Germinal center (tissue), 1 donor: Measurements from ENCODE around the gene SCAP.
"Not testable (repeated sequence)": the region's sequence is repeated elsewhere in the genome, so short reads cannot be mapped to it uniquely, and the experiment has no call there.

Experiments
- DNase-seq: peaks from one replicate; pipeline ENCODE4 v3.0.0; 2012; ENCODE audit warnings: mixed read lengths, low spot score

The SCAP gene

DNA sequence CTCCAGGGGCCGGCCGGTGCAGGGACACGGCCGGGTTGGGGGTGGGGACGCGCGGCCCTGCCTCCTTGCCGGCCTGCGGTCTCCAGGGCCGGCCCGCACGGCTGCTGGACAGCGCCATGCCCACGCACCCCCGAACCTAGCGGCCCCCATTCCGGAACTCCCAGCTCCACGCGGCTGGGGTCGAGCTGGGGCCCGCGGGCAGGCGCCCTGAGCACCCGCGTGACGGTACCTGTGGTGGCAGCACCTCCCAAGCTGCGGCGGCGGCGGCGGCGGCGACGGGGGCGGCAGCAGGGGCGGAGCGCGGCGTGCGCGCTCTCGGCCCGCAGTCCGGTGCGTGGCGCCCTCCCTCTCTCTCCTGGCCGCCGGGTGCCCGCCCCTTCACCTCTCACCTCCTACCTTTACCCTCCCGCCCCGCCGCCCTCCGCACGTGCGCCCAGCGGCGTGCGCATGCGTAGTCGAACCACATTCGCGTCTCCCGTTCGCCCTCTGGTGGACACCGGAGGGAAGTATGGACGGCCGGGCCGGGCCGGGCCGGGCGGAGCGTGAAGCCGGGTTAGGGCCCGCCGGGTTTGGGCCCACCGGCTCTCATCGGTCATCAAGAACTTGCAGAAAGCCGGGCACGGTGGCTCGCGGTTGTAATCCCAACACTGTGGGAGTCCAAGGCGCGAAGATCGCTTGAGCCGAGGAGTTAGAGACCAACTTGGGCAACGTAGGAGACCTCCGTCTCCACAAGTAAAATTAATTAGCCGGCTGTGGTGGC, at the start of gene SCAP:
Gene SCAP (minus strand): TSS at position 372 of the 760 bp plus-strand sequence. CDS start 32,948 bp downstream, outside the sequence.
- DNase-seq: peak; percentile 92

DNA sequence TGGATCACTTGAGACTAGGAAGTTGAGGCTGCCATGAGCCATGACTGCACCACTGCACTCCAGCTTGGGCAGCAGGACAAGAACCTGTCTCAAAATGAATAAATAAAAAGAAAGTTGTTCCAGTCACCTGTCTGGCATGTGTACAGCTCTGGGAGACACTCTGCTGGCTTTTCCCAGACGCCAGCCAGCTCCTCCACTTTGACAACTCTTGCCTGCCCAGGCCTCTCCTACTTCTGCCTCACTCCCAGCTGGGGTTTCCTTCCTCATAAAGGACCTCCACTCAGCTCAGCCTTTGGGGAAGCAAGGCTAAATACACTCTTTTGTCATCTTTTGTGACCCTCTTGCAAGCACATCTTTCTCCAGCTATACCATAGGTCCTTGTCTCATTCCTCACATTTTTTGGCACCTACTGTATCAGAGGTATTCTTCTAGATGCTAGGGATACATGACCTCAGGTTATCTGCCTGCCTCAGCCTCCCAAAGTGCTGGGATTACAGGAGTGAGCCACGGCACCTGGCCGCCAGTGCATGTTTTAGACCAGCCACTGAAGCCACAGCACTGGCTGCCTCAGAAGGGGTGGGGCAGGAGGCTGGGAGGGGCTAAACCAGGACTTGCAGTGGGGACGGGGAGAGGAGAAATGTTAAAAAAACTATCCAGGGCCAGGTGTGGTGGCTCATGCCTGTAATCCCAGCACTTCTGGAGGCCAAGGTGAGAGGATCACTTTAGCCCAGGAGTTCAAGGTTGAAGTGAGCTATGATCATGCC, 47.8 kb upstream of the SCAP start:
- DNase-seq: no peak

DNA sequence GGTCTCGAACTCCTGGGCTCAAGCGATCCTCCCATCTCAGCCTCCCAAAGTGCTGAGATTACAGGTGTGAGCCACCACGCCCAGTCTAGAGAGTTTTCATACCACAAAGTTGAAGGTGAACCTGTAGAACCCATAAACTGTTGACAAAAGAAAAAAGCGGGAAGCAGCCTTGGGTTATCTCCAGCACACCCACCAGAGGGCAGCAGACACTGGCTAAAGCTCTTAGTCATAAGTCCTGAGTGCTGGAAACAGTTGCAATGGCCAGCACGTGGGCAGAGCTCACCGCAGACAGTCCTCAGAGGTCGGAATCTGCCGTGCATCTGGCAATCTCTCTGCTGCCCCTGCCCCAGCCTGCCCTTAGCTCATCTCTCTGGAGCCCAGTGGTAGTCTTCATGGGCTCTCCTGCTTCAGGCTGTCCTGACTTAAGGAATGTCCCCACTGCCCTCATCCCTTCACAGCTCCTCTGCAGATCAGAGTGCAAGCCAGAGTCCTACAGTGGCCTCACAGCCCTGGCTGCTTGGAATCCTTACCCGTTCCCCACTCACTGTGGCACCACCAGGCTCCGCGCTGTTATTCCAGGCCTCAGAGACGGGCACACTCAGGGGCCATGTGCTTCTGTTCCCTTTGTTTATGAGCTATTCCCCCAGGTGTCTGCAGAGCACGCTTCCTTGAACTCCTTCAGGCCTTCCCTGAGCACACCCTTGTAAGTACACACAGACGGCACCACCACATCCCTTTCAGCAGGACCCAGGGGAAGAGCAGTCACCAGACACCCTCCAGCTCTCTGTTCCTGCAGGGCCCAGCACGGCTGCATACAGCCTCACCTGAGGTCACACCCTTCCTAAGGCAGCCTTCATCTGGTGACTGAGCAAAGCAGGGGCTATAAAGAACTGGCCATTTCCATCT, 46.6 kb upstream of the SCAP start:
- peak; percentile 75 for DNase-seq

DNA sequence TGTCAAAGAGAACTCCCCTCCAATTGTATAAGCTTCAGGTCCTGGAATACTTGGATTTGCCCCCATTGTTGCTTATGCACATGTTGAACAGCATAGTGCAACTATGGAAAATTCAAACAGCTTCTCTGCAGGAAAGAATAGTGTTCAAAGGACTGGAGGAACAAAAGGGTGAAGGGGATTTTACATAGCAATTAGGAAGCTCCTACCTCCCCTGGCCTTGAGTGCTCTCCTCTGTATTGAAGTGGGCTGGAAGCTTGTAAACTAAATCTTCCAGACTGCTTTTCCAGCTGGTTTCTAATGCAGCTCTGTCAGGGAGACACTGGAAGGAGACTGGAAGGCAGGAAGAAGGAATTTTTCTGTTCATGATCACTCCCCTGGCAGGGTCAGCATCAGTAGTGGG, 45.0 kb upstream of the SCAP start:
- no peak for DNase-seq

DNA sequence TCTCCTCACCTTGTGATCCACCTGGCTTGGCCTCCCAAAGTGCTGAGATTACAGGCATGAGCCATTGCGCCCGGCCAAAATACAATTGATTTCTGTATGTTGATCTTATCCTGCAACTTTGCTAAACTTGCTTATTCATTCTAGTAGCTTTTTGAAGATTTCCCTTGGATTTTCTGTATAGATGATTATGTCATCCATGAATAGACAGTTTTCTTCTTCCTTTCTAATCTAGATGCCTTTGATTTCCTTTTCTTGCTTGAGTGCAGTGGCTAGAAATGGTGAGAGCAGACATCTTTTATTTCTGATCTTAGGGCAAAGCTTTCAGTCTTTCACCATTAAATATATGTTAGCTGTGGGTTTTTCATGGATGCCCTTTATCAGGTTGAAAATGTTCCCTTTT, 42.2 kb upstream of the SCAP start:
- no peak for DNase-seq

DNA sequence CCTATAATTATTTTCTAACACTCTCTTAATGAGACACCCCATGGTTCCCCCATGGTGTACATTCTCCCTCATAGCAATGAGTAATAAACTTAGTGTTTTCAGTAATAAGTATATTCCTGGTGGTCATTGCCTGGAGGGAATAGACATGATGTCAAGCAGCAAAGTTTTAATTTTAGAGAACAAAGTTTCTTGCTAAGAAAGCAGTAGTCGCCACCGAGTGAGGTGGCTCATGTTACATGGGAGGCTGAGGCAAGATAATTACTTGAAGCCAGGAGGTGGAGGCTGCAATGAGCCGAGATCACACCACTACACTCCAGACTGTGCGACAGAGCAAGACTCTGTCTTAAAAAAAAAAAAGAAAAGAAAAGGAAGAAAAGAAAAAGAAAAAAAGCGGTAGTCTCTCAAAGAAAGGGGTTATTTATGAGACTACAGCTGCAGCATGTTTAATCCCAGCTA, 40.2 kb upstream of the SCAP start:
- DNase-seq: no peak

DNA sequence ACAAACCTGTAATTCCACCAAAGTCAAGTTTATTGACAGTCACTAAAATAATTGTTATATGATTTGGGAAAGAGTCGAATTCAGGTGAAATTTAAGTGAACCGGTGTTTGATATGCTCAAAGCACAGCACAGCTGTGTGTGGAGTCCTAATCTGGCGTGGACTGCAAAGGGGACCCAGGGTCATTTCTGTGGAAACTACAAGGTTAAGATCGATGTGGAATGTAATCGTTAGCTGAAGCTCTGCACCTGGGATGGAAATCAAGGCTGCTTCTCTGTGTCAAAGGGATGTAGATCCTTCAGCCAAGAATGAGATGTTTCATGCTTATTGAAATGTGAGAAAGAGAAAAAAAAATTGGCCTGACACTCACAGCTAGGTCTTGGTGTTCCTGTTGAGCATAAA, 39.4 kb upstream of the SCAP start:
- no peak for DNase-seq

DNA sequence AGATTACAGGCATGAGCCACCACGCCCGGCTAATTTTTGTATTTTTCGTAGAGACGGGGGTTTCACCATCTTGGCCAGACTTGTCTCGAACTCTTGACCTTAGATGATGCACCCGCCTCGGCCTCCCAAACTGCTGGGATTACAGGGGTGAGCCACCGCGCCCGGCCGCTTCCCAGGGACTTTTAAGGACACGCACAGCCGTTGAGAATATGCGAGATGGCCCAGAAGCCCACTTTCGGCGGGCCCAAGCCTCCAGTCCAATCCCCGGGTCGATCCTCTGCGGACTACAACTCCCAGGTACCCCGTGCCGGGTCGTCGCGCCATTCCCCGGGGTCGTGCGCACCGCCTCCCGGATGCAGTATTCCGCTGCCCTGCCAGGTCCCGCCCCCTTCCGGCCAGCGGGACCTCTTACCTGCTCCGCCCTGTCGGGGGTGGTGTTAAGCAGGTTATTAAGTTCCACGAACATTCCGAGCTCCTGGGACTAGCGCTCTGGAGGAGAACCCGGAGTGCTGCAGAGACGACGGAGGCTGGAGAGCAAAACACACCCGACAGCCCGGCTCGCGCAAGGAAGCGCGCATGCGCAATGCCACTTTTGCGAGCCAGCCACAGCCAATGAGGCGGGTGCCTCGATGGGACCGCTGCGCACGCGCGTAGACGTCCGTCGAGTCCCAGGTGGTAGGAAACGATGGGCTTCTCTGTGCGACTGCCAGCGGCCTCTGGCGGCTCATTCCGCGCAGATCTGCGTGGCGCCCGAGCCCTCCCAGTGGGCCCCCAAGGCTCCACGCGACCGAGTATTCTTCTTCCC, 37.6 kb upstream of the SCAP start, which contains the start of gene ELP6:
Gene ELP6 (minus strand): TSS at position 588 of the 805 bp plus-strand sequence. CDS start 122 bp downstream, at position 466.
- DNase-seq: peak; percentile 96

DNA sequence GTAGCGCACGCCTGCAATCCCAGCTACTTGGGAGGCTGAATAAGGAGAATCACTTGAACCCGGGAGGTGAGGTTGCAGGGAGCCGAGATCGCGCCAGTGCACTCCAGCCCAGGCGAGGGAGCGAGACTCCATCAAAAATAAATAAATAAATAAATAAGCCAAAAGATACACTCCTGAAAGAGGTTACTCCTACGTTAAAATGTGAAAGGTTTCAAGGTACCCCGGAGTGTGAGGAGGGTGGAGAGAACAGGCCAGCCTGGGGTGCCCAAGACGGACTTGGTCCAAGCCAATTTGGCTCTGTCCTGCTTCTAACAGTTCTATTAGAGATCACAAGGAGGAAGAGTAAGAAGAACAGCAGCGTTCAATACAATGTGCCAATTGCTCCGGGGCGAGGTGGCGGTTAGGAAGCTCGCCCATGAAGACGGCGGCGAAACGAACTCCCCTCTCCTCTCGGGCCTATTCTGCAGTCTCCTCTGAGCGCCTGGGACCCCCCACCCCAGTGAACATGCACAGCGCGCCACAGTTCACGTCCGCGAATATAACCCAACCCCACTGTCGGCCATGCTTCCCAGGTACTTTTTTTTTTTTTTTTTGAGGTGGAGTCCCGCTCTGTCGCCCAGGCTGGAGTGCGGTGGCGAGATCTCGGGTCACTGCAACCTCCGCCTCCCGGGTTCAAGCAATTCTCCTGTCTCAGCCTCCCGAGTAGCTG, 36.8 kb upstream of the SCAP start:
- no peak for DNase-seq

DNA sequence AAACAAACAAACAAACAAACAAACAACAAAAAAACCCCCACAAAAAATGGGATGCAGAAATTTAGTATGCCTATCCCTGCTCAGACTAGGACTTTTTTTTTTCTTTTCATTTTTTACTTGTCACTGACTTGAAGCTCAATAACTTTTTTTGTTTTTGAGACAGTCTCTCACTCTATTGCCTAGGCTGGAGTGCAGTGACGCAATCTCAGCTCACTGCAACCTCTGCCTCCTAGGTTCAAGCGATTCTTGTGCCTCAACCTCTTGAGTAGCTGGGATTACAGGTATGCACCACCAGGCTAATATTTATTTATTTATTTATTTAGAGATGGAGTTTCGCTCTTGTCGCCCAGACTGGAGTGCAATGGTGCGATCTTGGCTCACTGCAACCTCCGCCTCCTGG, 29.5 kb upstream of the SCAP start:
- not testable (repeated sequence) for DNase-seq

DNA sequence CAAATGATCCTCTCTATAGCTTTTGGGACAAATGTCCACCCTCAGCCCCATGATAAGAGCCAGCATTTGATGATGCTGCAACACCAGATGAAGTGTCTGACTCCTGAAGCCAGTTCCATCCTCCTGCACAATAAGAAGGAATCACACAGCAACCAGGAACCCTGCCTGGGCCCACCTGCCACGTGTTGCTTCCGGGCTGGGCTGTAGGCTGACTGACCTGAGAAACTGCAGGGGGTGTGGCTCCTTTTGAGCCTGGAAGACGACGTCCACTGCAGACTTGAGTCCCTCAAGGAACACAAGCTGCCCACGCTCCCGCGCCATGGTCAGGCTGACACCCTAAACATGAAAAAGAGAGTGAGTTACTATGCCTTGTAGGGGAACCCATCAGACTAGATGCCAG, 28.4 kb upstream of the SCAP start:
- DNase-seq: no peak

DNA sequence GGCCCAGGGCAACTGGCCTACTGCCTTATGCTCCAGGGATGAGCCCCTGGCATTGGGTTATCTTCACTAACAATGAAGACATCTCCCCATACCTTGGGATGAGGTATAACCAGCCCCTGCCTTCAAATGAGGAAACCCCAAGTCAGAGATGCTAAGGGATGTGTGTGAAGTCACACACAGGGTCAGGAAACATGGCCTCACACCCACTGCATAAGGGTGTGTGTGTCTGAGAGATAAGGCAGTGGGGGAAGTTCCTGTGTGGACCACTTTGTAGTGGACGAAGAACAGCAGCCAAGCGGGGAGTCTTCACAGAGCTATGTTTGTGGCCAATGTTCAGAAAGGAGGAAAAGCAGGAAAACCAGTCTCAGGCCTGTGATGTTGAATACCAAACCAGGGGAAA, 27.3 kb upstream of the SCAP start:
- no peak for DNase-seq

DNA sequence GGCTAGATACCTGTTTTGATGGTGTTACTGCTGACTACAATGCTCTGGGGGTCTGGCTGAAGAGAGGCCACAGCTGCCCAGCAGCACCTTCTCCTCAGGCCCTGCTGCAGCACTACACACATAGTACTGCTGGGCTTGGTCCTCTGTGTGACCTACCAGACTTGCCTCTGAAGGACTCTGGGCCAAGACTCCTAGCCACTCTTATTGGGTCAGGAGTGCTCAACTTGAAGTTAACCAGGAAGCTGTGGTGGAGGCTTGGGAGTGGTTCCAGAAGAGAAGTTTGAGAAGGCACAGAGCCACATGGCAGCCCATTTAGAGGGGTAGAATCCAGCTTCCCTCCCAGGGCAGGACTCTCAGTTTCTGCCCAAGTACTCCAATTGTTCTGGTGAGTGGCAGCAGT, 21.2 kb upstream of the SCAP start:
- DNase-seq: no peak

DNA sequence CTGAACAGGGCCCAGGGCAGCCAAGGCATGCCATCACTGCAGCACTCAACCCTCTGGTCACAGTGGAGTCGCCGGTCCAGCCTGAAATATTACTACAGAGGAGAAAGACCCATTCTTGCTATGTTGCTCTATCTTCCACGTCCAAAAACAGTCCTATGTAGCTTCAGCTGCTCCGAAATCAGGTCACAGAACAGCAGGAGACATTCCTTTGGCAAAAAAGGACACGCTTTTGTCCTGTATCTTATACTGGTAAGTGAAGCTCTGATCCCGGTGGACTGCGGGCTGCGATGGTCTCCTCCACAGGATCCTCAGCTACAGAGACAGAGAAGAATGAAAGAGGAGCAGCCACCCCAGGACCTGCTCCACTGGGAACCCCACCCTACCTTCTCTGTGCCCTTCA, 20.1 kb upstream of the SCAP start:
- no peak for DNase-seq

DNA sequence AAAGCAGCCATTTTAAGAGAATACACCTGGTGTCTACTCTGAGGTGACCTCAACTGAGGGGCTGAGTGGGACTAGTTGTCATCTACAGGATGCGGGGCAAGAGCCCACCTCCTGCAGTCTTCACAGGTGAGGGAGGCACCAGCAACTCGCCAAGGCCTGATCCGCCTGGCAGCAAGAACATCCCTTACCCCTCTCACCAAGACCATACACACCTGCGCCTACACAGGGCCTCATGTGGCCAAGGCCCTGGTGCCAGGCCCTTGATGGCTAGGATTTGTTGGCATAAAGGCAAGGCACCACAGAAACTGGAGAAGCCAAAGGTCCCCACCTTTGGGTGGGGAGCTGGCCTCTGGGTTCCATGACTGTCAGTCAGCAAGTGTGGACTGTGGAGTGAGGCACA, 19.4 kb upstream of the SCAP start:
- DNase-seq: no peak

DNA sequence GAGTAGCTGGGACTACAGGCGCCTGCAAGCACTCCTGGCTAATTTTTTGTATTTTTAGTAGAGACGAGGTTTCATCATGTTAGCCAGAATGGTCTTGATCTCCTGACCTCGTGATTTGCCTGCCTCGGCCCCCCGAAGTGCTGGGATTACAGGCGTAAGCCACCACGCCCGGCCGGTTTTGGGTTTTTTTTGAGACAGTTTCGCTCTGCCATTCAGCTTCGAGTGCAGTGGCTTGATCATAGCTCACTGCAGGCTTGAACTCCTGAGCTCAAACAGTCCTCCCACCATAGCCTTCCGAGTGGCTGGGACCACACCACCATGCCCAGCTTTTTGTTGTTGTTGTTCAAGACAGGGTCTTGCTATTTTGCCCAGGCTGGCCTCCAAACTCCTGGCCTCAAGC, 16.0 kb upstream of the SCAP start:
- DNase-seq: no peak

DNA sequence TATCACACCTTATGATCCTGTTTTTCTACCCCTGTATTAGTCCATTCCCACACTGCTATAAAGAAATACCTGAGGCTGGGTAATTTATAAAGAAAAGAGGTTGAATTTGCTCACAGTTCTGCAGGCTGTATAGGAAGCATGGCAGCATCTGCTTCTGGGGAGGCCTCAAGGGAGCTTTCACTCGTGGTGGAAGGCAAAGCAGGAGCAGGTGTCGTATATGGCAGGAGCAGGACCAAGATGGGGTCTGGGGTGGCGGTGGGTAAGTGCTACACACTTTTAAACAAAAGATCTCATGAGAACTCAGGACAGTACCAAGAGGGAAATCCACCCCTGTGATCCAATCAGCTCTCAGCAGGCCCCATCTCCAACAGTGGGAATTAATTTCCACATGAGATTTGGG, 15.4 kb upstream of the SCAP start:
- no peak for DNase-seq

DNA sequence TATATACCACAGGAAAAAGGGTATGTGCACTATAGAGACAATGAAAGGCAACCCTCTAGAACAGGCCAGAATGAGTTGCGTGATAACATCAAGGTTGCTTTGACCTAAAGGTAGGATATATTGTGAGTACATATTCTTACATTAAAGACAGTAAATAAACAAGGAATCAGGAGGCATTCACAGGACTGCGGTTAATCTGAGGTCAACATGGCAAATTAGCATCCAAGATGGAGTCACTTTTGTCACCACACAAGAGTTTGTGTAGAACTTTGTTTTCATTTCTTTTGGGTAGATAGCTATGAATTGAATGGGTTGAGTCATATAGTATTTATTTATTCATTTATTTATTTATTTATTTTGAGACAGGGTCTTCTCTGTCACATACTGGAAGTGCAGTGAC, 11.5 kb upstream of the SCAP start:
- no peak for DNase-seq

DNA sequence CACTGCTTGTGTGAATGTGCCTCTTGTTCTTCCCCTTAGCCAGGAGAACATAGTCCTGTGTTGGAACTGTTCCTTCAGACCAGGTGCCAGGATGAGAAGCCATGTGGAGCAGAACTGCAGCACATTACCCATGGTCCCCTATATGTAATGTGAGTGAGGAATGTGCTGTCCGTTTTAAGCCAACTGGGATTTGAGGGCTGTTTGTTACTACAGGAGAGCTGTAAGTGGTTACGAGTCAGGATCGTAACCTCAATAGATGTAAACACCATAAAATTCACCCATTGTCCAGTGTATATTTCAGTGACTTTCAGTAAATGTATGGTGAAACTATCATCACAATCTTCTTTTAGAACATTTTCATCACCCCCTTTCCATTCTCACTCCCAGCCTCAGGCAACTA, 10.1 kb upstream of the SCAP start:
- DNase-seq: no peak

DNA sequence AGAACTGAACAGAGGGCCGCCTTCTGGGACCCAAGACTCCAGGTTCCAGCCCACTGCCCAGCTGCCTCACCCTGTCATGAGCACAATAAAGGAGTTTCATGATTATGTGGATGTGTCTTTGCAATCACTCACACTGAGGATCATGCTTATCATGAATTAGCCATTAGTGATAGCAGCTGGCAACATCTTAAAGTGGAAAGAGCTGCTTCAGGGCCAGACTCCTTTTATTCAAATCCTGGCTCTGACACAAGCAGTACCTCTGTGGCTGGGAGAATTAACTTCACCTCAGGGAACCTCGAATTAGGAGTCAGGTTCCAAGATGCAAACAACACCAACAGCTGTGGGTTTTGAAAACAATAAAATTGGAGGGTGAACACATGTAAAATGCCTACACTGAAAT, 6.6 kb upstream of the SCAP start:
- no peak for DNase-seq

DNA sequence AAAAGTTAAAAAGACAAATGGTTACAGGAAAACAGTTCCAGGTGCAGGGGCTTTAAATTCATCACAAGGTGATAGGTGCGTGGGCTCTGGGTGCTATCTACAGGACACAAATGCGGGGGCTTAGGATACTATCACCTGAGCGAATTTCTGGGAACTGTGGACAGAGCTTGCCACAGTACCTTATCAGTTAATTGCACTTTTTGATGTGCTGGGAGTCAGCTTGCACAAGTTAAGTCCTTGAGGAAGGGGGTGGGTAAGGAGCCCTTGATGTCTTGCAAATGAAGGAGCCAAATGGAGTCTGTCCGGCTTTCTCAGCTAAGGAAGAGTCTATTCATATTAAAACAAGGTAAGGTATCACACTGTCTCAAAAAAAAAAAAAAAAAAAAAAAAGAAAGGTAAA, 6.0 kb upstream of the SCAP start:
- not testable (repeated sequence) for DNase-seq
